H1 (cell line): Measurements from ENCODE around the gene RFXAP. TPM values are rescaled to one million over a fixed set of nuclear protein-coding genes. Genes with fewer than 3 reads are reported as not detected.

Experiments
- E2F6 ChIP-seq: IDR thresholded peaks from 2 replicates; pipeline ENCODE4 v1.6.1; 2012; ENCODE audit warnings: inconsistent platforms
- POU5F1 ChIP-seq: IDR thresholded peaks from 2 replicates; pipeline ENCODE4 v1.6.1; 2011; ENCODE audit warnings: low read depth, mild to moderate bottlenecking, low read length, moderate library complexity
- RFX5 ChIP-seq: IDR thresholded peaks from 2 replicates; pipeline ENCODE4 v1.6.1; 2011; ENCODE audit warnings: low read depth, low read length, improper control_type of control experiment, borderline replicate concordance
- TEAD4 ChIP-seq: IDR thresholded peaks from 2 replicates; pipeline ENCODE4 v1.6.1; 2012; ENCODE audit warnings: low read depth, low read length, inconsistent platforms, mixed read lengths
- polyA plus RNA-seq, 7 experiments: library from polyadenylated mRNA; depleted of rRNA in 3 of 7; stranded (reverse) in 5 of 7; unstranded in 2 of 7; fragments of >200 nt in 5 of 7; fragments of 200-250 nt in 2 of 7; gene quantifications; 1 replicate in 5 of 7; 2 replicates in 1 of 7; 4 replicates in 1 of 7; pipeline versions ENCODE4 v1.2.1 to v1.2.3, GENCODE V29; 2011 to 2013; ENCODE audit warnings: missing spikeins in 2 of 7, mixed read lengths in 2 of 7
- total RNA-seq: library from RNA; stranded (reverse); fragmentation: NEBNext Ultra II Directional; extraction: Animal tissue kit (Norgen Biotek cat#: 25700); gene quantifications from 2 replicates; pipeline ENCODE4 v1.2.1, GENCODE V29; 2021

Gene RFXAP
- total and polyA plus RNA-seq, 2 of the 8 experiments (the other 6 are each of a cell fraction or from before 2014, with no cell fraction given), result 5.2 to 11.5 TPM

DNA sequence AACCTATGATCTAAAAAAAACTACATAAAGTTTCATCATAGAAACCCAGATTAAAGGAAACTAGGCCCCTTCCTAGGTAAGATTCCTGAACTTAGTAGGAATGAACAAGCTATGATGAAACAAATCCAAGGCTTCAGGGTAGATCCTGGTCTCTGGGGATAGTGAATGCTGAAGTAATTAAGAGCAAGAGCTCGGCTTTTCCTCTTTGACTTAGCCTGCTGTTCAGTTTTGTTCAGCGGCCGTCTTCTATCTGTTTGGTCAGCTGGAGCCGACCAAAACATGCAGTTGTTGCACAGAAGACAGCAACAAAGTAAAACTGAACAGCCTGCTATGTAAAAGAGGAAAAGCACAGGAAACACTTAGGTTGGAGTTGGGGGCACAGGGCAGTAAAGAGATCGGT lies 44.1 kb upstream of the RFXAP start (continued):
- TF ChIP-seq RFX5 (no peak), TEAD4 (no peak), POU5F1 (no peak), E2F6 (no peak)
